Muscle layer of colon (tissue), 2 donors: Measurements from ENCODE around the gene ETNK2.

ENCODE experiments used
- H3K27ac ChIP-seq: one replicate; pipeline ENCODE4 v1.7.0; 2013; ENCODE audit warnings: low read depth, mild to moderate bottlenecking, low read length, moderate library complexity
- H3K27me3 ChIP-seq, 2 donors: one replicate each; pipeline ENCODE4 v1.7.0; 2013; ENCODE audit warnings: low read length in 2 of 2, mild to moderate bottlenecking in 2 of 2; ENCODE audit not compliant: insufficient read depth in 2 of 2, control insufficient read depth in 1 of 2
- H3K36me3 ChIP-seq: one replicate; pipeline ENCODE4 v1.7.0; 2013; ENCODE audit warnings: mild to moderate bottlenecking, low read length; ENCODE audit not compliant: insufficient read depth
- H3K4me1 ChIP-seq: one replicate; pipeline ENCODE4 v1.7.0; 2013; ENCODE audit warnings: mild to moderate bottlenecking, low read length; ENCODE audit not compliant: insufficient read depth
- H3K4me3 ChIP-seq, 2 donors: one replicate each; pipeline ENCODE4 v1.7.0; 2013; ENCODE audit warnings: low read length in 2 of 2, low read depth in 1 of 2, mild to moderate bottlenecking in 1 of 2, moderate library complexity in 1 of 2
- H3K9ac ChIP-seq: one replicate; pipeline ENCODE4 v1.7.0; 2013; ENCODE audit warnings: low read length
- H3K9me3 ChIP-seq: one replicate; pipeline ENCODE4 v1.7.0; 2013; ENCODE audit warnings: mild to moderate bottlenecking, low read length
- donor health status: abdominal sarcoma.
- donor health status: Adenocarcinoma of cecum.

Gene ETNK2

DNA sequence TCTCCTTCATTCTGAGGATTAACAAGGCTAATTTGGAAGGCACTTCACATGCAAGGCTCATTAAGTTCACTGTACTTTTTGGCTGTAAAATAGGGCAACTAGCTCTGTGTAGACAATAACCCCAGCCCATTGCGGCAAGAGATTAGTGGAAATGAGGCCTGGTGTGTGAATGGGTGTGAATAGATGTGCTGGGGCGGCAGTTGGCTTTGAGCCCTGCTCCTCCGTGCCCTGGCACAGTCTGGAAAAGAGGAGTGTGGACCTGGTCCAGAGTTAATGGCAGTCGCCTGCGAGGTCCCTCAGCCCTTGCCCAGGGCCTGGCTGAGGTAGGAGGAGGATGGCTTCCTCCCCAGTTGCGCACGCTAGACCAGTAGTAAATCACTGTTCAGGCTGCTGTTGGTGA lies 39.6 kb upstream of the ETNK2 start:
- H3K27ac ChIP-seq, result no peak overlapping the region
- no peaks in the 10 kb centered on the region for H3K4me1 ChIP-seq

DNA sequence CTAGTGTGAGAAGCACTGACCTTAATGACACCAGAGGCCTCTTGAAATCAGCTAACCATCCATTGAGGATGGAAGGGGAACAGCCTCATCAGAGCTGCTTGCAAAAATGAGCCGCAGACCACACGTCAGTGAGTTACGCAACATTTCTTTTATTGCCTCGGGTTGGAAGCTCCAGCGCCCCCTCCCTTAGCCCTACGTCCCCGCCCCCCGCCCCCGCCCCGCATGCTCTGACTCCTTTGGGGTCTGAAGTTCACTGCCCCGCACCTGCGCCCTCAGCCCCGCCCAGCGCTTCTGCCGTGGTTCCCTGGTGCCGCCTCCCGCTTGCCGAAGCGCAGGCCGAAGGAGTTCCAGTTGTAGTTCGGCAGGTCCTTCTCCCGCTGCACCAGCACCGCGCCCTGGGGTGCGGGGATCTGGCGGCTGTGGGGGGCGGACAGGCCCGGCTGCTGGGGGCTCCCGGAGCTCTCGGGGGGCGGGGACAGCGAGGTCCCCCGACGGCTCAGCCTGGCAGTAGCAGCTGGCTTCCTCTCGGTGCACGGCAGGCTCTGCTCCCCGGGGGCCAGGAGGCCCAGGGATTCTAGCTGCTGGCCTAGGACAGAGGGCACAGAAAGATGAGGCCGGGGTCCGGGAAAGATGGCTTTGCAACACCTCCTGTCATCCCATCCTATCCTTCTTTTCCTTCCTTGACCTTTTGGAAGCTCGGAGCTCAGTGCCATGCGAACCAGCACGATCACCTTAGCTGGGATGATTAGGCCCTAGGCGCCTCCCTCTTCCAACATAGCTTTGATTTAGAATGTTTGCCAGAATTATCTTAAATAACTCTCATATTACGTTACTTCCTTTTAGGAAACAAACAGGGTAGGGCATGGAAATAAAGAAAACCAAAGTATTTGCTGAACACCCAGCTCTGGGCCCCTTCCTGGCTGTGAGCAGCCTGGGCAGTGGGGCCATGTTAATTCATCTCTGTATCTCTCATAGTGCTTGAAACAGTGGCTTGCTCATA lies 38.7 kb upstream of the ETNK2 start:
- H3K9me3 ChIP-seq, result no peaks in the 10 kb centered on the region
- H3K27ac ChIP-seq, result no peak overlapping the region
- H3K36me3 ChIP-seq, result no peaks in the 10 kb centered on the region
- no peak overlapping the region for H3K4me3 ChIP-seq
- peaks cover 3 to 4% of the 10 kb centered on the region in 2 donors for H3K27me3 ChIP-seq
- no peaks in the 10 kb centered on the region for H3K4me1 ChIP-seq
- H3K9ac ChIP-seq, result no peak overlapping the region

More for the DNA sequence above, 39.6 kb upstream of the ETNK2 start:
- no peaks in the 10 kb centered on the region for H3K9me3 ChIP-seq
- no peak overlapping the region for H3K9ac ChIP-seq
- H3K27me3 ChIP-seq, result peaks cover 3 to 4% of the 10 kb centered on the region in 2 donors
- no peaks in the 10 kb centered on the region for H3K36me3 ChIP-seq
- no peak overlapping the region for H3K4me3 ChIP-seq

DNA sequence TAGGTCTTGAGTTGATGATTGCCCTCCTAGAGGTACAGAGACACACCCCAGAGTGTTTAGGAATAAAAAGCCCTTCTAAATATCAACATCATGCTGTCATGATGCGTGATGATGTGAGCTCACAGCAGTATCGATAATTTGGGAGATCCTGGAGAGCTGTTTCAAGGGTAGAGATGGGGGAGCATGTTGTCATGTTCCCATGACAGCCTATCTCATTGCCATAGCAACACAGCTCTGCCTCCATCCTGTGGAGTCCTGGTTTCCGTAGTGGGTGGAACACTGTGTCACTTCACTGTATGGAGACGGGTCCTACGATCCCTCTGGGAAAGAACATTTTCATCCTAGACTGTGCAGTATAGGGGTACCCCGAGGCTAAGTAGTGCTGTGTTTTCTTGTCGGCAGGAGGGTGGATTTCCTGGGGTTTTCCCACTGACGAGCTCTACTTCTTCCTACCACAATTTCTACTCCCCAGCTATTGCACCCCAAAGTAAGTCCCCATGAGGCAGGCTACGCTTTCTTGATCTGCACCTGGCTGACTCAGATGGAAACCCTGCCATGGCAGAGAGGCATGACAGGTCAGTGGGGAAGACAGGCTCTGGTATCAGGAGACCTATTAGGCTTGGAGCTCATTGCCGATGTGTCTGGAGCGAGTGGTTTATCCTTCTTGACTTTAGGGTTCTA lies 37.3 kb upstream of the ETNK2 start:
- no peak overlapping the region for H3K27ac ChIP-seq

DNA sequence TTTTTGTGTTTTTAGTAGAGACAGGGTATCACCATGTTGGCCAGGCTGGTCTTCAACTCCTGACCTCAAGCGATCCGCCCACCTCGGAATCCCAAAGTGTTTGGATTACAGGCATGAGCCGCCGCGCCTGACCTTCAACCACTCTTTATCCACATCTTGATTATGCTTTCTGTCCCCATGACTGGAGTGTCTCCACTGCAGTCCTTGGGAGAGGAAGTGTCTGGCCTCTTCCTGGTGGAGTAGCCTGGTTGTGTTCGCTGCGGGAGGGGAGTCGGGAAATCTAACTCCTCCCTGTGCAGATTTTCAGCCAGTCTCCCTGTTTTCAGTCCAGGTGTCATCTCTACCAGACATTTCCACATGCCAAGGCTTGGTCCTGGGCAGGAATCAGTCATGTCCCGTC lies 34.8 kb upstream of the ETNK2 start:
- H3K4me1 ChIP-seq, result no peaks in the 10 kb centered on the region
- no peaks in the 10 kb centered on the region for H3K9me3 ChIP-seq
- H3K9ac ChIP-seq, result no peak overlapping the region
- no peaks in the 10 kb centered on the region for H3K36me3 ChIP-seq
- H3K27ac ChIP-seq, result no peak overlapping the region
- H3K27me3 ChIP-seq, result peaks cover 0 to 4% of the 10 kb centered on the region in 2 donors
- no peak overlapping the region for H3K4me3 ChIP-seq

More for the DNA sequence above, 37.3 kb upstream of the ETNK2 start:
- no peaks in the 10 kb centered on the region for H3K4me1 ChIP-seq
- no peak overlapping the region for H3K4me3 ChIP-seq
- H3K27me3 ChIP-seq, result peaks cover 3 to 4% of the 10 kb centered on the region in 2 donors
- H3K36me3 ChIP-seq, result no peaks in the 10 kb centered on the region
- H3K9me3 ChIP-seq, result no peaks in the 10 kb centered on the region
- H3K9ac ChIP-seq, result no peak overlapping the region

DNA sequence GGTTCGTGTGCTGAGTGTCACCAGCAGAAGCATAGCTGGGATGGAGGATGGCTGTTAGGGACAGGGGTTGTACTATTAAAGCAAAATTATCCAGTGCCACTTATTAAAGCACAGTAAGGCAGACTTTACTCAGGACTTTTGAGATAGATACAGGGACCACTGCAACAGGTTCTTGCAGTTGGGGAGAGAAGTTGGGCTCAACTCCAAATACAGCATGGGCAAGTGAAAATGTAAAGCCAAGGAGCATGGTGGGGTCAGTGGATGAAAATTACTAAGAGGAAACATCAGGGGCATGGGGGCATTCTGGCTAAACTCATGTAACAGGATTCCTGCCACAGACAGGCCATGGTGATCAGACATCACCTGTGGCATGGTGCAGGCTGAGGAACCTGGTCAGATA lies 29.3 kb upstream of the ETNK2 start:
- no peaks in the 10 kb centered on the region for H3K27me3 ChIP-seq
- H3K9ac ChIP-seq, result no peak overlapping the region
- no peaks in the 10 kb centered on the region for H3K9me3 ChIP-seq
- H3K4me3 ChIP-seq, result no peak overlapping the region
- H3K27ac ChIP-seq, result no peak overlapping the region
- no peaks in the 10 kb centered on the region for H3K36me3 ChIP-seq
- H3K4me1 ChIP-seq, result no peaks in the 10 kb centered on the region

DNA sequence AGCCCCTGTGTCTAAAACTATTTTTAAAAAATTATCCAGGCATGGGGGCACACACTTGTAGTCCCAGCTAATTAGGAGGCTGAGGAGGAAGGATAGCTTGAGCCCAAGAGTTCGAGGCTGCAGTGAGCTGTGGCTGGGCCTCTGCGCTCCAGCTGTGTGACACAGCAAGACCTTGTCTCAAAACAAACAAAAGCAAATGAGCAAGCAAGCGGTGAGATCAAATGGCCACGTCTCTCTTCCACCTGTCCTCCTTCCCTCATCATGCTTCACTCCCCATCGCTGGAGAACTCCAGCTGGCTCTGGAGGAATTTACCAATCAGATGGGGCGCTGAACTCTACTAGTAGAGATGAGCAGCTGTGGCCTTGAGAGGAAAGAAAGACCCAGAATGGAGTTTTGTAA lies 28.3 kb upstream of the ETNK2 start:
- Histone ChIP-seq H3K9ac (no peak overlapping the region), H3K27ac (no peak overlapping the region), H3K4me1 (no peaks in the 10 kb centered on the region), H3K36me3 (no peaks in the 10 kb centered on the region), H3K9me3 (no peaks in the 10 kb centered on the region), H3K27me3 (no peaks in the 10 kb centered on the region), H3K4me3 (no peak overlapping the region)

DNA sequence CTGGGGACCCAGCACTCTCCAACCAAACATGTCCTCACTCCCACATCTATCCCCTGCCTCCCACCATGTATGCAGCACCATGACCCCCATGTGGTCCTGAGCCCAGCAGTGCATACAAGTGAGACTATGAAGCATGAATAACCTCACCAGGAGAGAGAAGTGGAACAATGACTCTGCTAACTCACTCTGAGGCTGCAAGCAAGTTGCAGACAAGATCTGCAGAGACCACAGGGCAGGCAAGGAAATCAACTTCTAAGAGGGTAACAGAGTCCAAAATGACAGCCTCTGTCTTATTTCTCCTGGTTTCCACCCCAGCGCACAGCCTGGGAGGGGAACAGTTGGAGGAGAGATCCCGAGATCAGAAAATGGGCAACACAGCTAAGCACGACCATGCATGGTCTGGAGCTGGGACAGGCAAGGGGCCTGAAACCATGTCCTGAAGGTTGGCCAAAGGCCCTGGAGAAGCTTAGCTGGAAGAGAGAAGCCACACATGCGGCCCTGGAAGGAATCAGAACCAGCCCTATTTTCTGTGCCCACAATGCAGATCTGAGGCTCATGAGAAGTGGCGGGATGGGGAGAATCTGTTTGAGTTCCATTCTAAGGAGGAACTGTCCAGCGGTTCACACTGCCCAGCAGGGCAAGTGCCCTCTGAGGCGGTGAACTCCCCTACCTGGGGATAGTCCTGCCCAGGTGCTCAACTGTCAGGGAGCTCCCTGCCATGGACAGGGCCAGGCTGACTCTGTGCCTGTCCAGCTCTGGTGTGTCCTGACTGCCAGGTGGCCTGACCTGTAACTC lies 26.8 kb upstream of the ETNK2 start:
- H3K9ac ChIP-seq, result no peak overlapping the region
- no peaks in the 10 kb centered on the region for H3K4me1 ChIP-seq
- H3K27ac ChIP-seq, result no peak overlapping the region
- no peaks in the 10 kb centered on the region for H3K9me3 ChIP-seq
- no peaks in the 10 kb centered on the region for H3K27me3 ChIP-seq
- H3K4me3 ChIP-seq, result no peak overlapping the region
- no peaks in the 10 kb centered on the region for H3K36me3 ChIP-seq

DNA sequence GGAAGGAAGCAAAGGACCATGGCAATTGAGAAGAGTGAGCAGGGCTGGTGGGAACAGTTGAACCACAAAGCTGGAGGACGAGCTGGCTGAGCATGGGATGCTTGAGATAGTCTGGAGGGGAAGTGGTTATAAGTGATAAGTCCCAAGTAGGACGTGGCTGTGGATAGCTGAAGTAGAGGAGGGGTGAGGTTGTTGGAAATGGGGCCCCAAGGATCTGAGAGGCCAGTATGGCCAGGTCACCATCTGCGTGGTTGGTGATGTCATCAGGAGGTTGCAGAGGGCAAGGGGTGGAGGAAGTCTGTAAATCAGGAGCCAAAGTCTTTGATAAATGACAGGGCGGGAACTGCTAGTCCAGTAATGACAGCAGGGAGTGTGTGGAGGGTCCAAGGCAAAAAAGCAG lies 25.3 kb upstream of the ETNK2 start:
- no peak overlapping the region for H3K4me3 ChIP-seq
- no peaks in the 10 kb centered on the region for H3K36me3 ChIP-seq
- H3K4me1 ChIP-seq, result no peaks in the 10 kb centered on the region
- H3K9ac ChIP-seq, result no peak overlapping the region
- no peaks in the 10 kb centered on the region for H3K9me3 ChIP-seq
- H3K27me3 ChIP-seq, result no peaks in the 10 kb centered on the region
- H3K27ac ChIP-seq, result no peak overlapping the region

DNA sequence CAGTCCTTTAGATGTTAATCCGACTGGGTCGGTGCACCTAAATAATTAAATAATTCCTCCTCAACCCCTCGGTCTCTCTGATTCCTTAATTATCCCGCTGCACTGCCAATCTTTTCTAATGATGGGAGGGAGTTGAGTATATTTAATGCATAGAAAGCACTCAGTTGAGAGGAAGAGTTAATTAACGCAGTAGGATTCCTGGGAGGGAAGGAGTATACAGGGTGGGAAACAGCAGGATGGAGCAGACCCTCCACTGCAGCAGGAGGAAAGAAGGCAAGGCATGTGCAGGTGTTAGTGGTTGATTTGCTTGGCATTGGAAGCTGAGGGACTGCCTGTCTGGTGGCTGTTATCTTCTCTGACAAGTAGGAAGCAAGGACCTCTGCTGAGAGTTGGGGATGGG lies 24.2 kb upstream of the ETNK2 start:
- H3K27ac ChIP-seq, result no peak overlapping the region
- H3K9ac ChIP-seq, result no peak overlapping the region
- H3K4me1 ChIP-seq, result no peaks in the 10 kb centered on the region
- H3K4me3 ChIP-seq, result no peak overlapping the region
- H3K27me3 ChIP-seq, result no peaks in the 10 kb centered on the region
- no peaks in the 10 kb centered on the region for H3K9me3 ChIP-seq
- H3K36me3 ChIP-seq, result no peaks in the 10 kb centered on the region

DNA sequence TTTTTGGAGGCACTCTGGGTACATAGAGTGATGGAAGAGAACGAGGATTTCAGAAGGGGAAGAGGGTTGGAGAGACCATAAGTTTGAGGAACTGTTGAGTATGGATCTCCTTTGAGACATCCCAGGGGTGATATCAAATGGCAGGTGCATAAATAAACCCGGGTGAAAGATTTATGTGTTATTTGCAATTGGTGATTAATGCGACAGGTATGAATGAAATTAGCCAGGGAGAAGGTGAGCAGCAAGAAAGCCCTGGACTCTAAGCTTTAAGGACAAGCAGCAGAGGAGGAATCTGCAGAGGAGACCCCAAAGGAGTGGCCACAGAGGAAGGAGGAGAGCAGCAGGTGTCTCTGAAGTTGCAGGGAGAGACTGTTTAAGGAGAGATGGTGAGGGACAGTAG lies 23.1 kb upstream of the ETNK2 start:
- no peak overlapping the region for H3K9ac ChIP-seq
- peaks cover 7% of the 10 kb centered on the region for H3K9me3 ChIP-seq
- no peaks in the 10 kb centered on the region for H3K36me3 ChIP-seq
- H3K27ac ChIP-seq, result no peak overlapping the region
- no peak overlapping the region for H3K4me3 ChIP-seq
- H3K4me1 ChIP-seq, result no peaks in the 10 kb centered on the region
- no peaks in the 10 kb centered on the region for H3K27me3 ChIP-seq

DNA sequence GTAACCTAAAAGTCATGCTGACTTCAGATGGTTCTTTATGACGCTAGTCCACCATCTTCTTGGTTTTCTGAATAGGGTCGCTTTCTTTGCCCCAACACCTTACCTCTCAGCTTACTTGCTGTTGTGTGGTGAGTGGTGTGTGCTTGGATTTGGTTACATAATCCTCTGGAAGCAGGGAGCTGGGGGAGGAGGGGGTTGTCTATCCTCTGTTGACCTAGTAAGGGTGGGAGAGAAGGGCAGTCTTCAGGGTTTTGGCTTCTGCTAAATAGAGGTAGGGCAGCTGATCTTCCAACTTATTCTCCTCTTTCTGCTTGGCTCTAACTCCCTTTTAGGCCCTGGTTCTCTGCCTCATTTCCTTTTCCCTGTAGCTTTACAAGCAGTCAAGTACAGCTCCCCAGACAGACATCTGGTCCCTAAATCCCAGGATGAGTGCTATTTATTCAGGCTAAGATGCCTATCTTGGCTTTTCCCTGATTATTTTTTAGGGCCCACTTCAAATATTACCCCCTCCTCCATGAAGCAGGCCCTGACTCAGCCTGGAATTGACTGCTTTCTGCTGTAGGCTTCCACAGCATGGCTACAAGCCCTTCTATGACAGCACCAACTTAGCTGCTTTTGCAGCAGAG lies 20.7 kb upstream of the ETNK2 start:
- Histone ChIP-seq H3K27me3 (no peaks in the 10 kb centered on the region), H3K27ac (no peak overlapping the region), H3K4me3 (no peak overlapping the region), H3K4me1 (no peaks in the 10 kb centered on the region), H3K9ac (no peak overlapping the region), H3K9me3 (peaks cover 16% of the 10 kb centered on the region), H3K36me3 (no peaks in the 10 kb centered on the region)
